ENCODE measurements around the gene PPP1R12B.
"Not testable (repeated sequence)": the region's sequence is repeated elsewhere in the genome, so short reads cannot be mapped to it uniquely, and the experiment has no call there.

GRCh38 chr1:202464153-202464742 lies 115.7 kb downstream of the PPP1R12B start:
- peak in 3 of 4 experiments; percentile 39 to 52 (median 52) for TF ChIP-seq CTCF (IDR thresholded peaks at IDR 0.05)
- not testable (repeated sequence) for TF ChIP-seq POLR2A (IDR thresholded peaks at IDR 0.05)

Measured in uterus (tissue), 2 donors.